H1 (cell line): Measurements from ENCODE around the gene GRM1. TPM values are rescaled to one million over a fixed set of nuclear protein-coding genes. Genes with fewer than 3 reads are reported as not detected.

Source experiments
- CTCF ChIA-PET: fragments of 300-600 bp; sonication (Branson Sonifier 250); formaldehyde crosslinking; loops from one replicate; lab custom pipeline; 2021; ENCODE audit not compliant: partially characterized antibody; lab: Charles Lee
- POLR2A ChIA-PET: fragments of 300-600 bp; sonication (Branson Sonifier 250); formaldehyde crosslinking; loops from one replicate; lab custom pipeline; 2021; ENCODE audit warnings: inconsistent platforms; ENCODE audit not compliant: partially characterized antibody; lab: Charles Lee
- DNase-seq, 2 experiments: peaks; one replicate each; pipeline versions ENCODE4 v3.0.0 to v3.0.0-alpha.2; 2010 to 2022; ENCODE audit warnings: low spot score in 2 of 2, low read depth in 1 of 2, mixed read lengths in 1 of 2
- FAIRE-seq: peaks from 2 replicates; lab custom pipeline; 2011; peaks lifted over from hg19 to GRCh38; lab: Jason Lieb, UNC
- H2AFZ ChIP-seq: 2 replicates; pipeline ENCODE4 v1.8.1; 2012; ENCODE audit warnings: low read length, inconsistent platforms
- H2AK5ac ChIP-seq: 2 replicates; pipeline ENCODE4 v1.6.1; 2013; ENCODE audit warnings: low read depth, low read length
- H2BK120ac ChIP-seq: replicated peaks from 2 replicates; pipeline ENCODE3; 2013; ENCODE audit warnings: low read depth, low read length, inconsistent platforms
- H2BK12ac ChIP-seq: 2 replicates; pipeline ENCODE4 v1.6.1; 2013; ENCODE audit warnings: low read depth, low read length
- H2BK15ac ChIP-seq: 2 replicates; pipeline ENCODE4 v1.6.1; 2013; ENCODE audit warnings: low read length
- H2BK20ac ChIP-seq: 2 replicates; pipeline ENCODE4 v1.6.1; 2013; ENCODE audit warnings: low read length
- H2BK5ac ChIP-seq: 2 replicates; pipeline ENCODE4 v1.6.1; 2013; ENCODE audit warnings: low read depth, low read length
- H3K14ac ChIP-seq: 2 replicates; pipeline ENCODE4 v1.6.1; 2013; ENCODE audit warnings: inconsistent platforms; ENCODE audit not compliant: insufficient read length
- H3K18ac ChIP-seq: 2 replicates; pipeline ENCODE4 v1.6.1; 2013; ENCODE audit warnings: low read length; ENCODE audit errors: extremely low read depth
- H3K23ac ChIP-seq: 2 replicates; pipeline ENCODE4 v1.6.1; 2013; ENCODE audit warnings: inconsistent platforms; ENCODE audit not compliant: insufficient read length
- H3K23me2 ChIP-seq: 2 replicates; pipeline ENCODE4 v1.6.1; 2013; ENCODE audit warnings: low read depth, low read length
- H3K27ac ChIP-seq: 2 replicates; pipeline ENCODE4 v1.6.1; 2011; ENCODE audit warnings: low read depth, low read length, inconsistent platforms
- H3K27me3 ChIP-seq, 4 experiments: replicated peaks in 1 of 4; 1 replicate in 1 of 4; 2 replicates in 3 of 4; pipeline versions ENCODE4 v1.6.1 to v1.8.1; 2011 to 2013; ENCODE audit warnings: low read length in 3 of 4, mild to moderate bottlenecking in 3 of 4, inconsistent platforms in 2 of 4, mixed read lengths in 2 of 4, moderate library complexity in 1 of 4; ENCODE audit not compliant: control insufficient read depth in 3 of 4, insufficient read depth in 3 of 4; ENCODE audit errors: extremely low read depth in 1 of 4
- H3K36me3 ChIP-seq, 4 experiments: 2 replicates each; pipeline versions ENCODE4 v1.6.1 to v1.8.1; 2011 to 2013; ENCODE audit warnings: mild to moderate bottlenecking in 4 of 4, low read length in 3 of 4, moderate library complexity in 2 of 4, control low read depth in 1 of 4, inconsistent platforms in 1 of 4; ENCODE audit not compliant: insufficient read depth in 4 of 4, control insufficient read depth in 2 of 4
- H3K4ac ChIP-seq: replicated peaks from 2 replicates; pipeline ENCODE3; 2013; ENCODE audit warnings: low read length, low read depth, mixed read lengths, inconsistent platforms; ENCODE audit not compliant: insufficient read length
- H3K4me1 ChIP-seq, 4 experiments: replicated peaks in 1 of 4; 1 replicate in 1 of 4; 2 replicates in 3 of 4; pipeline versions ENCODE4 v1.6.1 to v1.8.1; 2011 to 2013; ENCODE audit warnings: low read length in 3 of 4, inconsistent platforms in 2 of 4, mixed read lengths in 1 of 4; ENCODE audit not compliant: insufficient read depth in 4 of 4, control insufficient read depth in 3 of 4
- H3K4me2 ChIP-seq, 2 experiments: 2 replicates each; pipeline versions ENCODE4 v1.6.1 to v1.8.1; 2011 to 2013; ENCODE audit warnings: low read depth in 2 of 2, low read length in 2 of 2, control low read depth in 1 of 2, inconsistent platforms in 1 of 2, mild to moderate bottlenecking in 1 of 2; ENCODE audit not compliant: insufficient read depth in 1 of 2
- H3K4me3 ChIP-seq, 4 experiments: fragments of 200-600, 300-600 bp in 1 of 4; sonication (generic), shearing (Covaris generic), sonication (Bioruptor Twin) in 1 of 4; 2 replicates each; pipeline versions ENCODE4 v1.5.1 to v1.8.1; 2011 to 2016; ENCODE audit warnings: low read length in 4 of 4, low read depth in 3 of 4, control low read depth in 2 of 4, inconsistent platforms in 2 of 4, mild to moderate bottlenecking in 2 of 4, mixed read lengths in 1 of 4, moderate library complexity in 1 of 4; ENCODE audit not compliant: insufficient read depth in 2 of 4; ENCODE audit errors: extremely low read depth in 1 of 4
- H3K56ac ChIP-seq: replicated peaks from 2 replicates; pipeline ENCODE3; 2013; ENCODE audit warnings: low read depth, mild to moderate bottlenecking, mixed read lengths, low read length, inconsistent platforms; ENCODE audit not compliant: insufficient read length
- H3K79me1 ChIP-seq: 2 replicates; pipeline ENCODE4 v1.6.1; 2013; ENCODE audit warnings: low read depth, low read length, control low read depth
- H3K79me2 ChIP-seq, 2 experiments: 2 replicates each; pipeline versions ENCODE4 v1.6.1 to v1.8.1; 2012 to 2013; ENCODE audit warnings: low read length in 2 of 2, mild to moderate bottlenecking in 2 of 2, inconsistent platforms in 1 of 2; ENCODE audit not compliant: insufficient read depth in 2 of 2, control insufficient read depth in 1 of 2
- H3K9ac ChIP-seq, 4 experiments: replicated peaks in 1 of 4; 1 replicate in 1 of 4; 2 replicates in 3 of 4; pipeline versions ENCODE4 v1.6.1 to v1.8.1; 2011 to 2013; ENCODE audit warnings: low read depth in 3 of 4, low read length in 3 of 4, control low read depth in 2 of 4, mild to moderate bottlenecking in 2 of 4, moderate library complexity in 2 of 4, inconsistent platforms in 1 of 4; ENCODE audit errors: extremely low read depth in 1 of 4
- H3K9me3 ChIP-seq, 2 experiments: 2 replicates each; pipeline versions ENCODE4 v1.6.1 to v1.8.1; 2012 to 2013; ENCODE audit warnings: mild to moderate bottlenecking in 2 of 2, moderate library complexity in 2 of 2, control low read depth in 1 of 2, inconsistent platforms in 1 of 2, low read depth in 1 of 2, low read length in 1 of 2, mixed read lengths in 1 of 2; ENCODE audit not compliant: insufficient read depth in 2 of 2
- H4K20me1 ChIP-seq, 2 experiments: replicated peaks in 1 of 2; 2 replicates each; pipeline versions ENCODE3 to v1.8.1; 2011 to 2013; ENCODE audit warnings: inconsistent platforms in 2 of 2, low read length in 2 of 2, mild to moderate bottlenecking in 1 of 2; ENCODE audit not compliant: insufficient read depth in 2 of 2, control insufficient read depth in 1 of 2
- H4K5ac ChIP-seq: 2 replicates; pipeline ENCODE4 v1.6.1; 2013; ENCODE audit warnings: low read length, low read depth, mixed read lengths, inconsistent platforms; ENCODE audit not compliant: insufficient read length
- H4K8ac ChIP-seq: 2 replicates; pipeline ENCODE4 v1.8.0; 2013; ENCODE audit warnings: mild to moderate bottlenecking, moderate library complexity, low read length, inconsistent platforms; ENCODE audit not compliant: insufficient read depth; ENCODE audit errors: extremely low read depth
- H4K91ac ChIP-seq: replicated peaks from 2 replicates; pipeline ENCODE3; 2013; ENCODE audit warnings: low read length, mixed read lengths, inconsistent platforms; ENCODE audit not compliant: insufficient read length
- EGR1 ChIP-seq: IDR thresholded peaks from 2 replicates; pipeline ENCODE4 v1.6.1; 2011; ENCODE audit warnings: low read depth, low read length, borderline replicate concordance
- GTF2F1 ChIP-seq: IDR thresholded peaks from 2 replicates; pipeline ENCODE4 v1.6.1; 2012; ENCODE audit warnings: low read depth, low read length, improper control_type of control experiment, borderline replicate concordance
- HDAC2 ChIP-seq, 2 experiments: fragments of 300-600 bp in 1 of 2; sonication (generic) in 1 of 2; IDR thresholded peaks; 2 replicates each; pipeline ENCODE4 v1.6.1; 2011 to 2012; ENCODE audit warnings: low read depth in 2 of 2, low read length in 2 of 2, mild to moderate bottlenecking in 2 of 2, moderate library complexity in 2 of 2, borderline replicate concordance in 1 of 2, inconsistent platforms in 1 of 2
- JUN ChIP-seq: IDR thresholded peaks from 2 replicates; pipeline ENCODE4 v1.6.1; 2011; ENCODE audit warnings: low read depth, mild to moderate bottlenecking, improper control_type of control experiment, low read length
- JUND ChIP-seq: IDR thresholded peaks from 2 replicates; pipeline ENCODE4 v1.6.1; 2011; ENCODE audit warnings: mild to moderate bottlenecking, improper control_type of control experiment, low read length
- KDM4A ChIP-seq: IDR thresholded peaks from one replicate; pipeline ENCODE4 v1.7.1; 2012; ENCODE audit warnings: low read depth, mild to moderate bottlenecking, moderate library complexity, low read length, inconsistent platforms; ENCODE audit not compliant: severe bottlenecking
- NRF1 ChIP-seq: IDR thresholded peaks from 2 replicates; pipeline ENCODE4 v1.6.1; 2011; ENCODE audit warnings: mild to moderate bottlenecking, low read depth, low read length, improper control_type of control experiment
- RXRA ChIP-seq: IDR thresholded peaks from 2 replicates; pipeline ENCODE4 v1.6.1; 2011; ENCODE audit warnings: low read depth, mild to moderate bottlenecking, low read length, moderate library complexity; ENCODE audit not compliant: insufficient read depth
- WGBS, 2 experiments: shearing (Covaris generic) in 1 of 2; methylation state at CpG; one replicate each; pipeline versions ENCODE4 v1.1.6 to v1.1.7; 2013 to 2015; ENCODE audit warnings: low lambda C conversion rate in 2 of 2, mixed read lengths in 2 of 2, inconsistent platforms in 1 of 2, low coverage in 1 of 2, missing lambda C conversion rate in 1 of 2; ENCODE audit not compliant: insufficient replicate concordance in 2 of 2, insufficient coverage in 1 of 2, insufficient read length in 1 of 2; ENCODE audit errors: extremely low coverage in 1 of 2, missing lambda C conversion rate in 1 of 2; 5-methylcytosine and 5-hydroxymethylcytosine counted together
- polyA plus RNA-seq, 7 experiments: library from polyadenylated mRNA; depleted of rRNA in 3 of 7; stranded (reverse) in 5 of 7; unstranded in 2 of 7; fragments of >200 nt in 5 of 7; fragments of 200-250 nt in 2 of 7; gene quantifications; 1 replicate in 5 of 7; 2 replicates in 1 of 7; 4 replicates in 1 of 7; pipeline versions ENCODE4 v1.2.1 to v1.2.3, GENCODE V29; 2011 to 2013; ENCODE audit warnings: missing spikeins in 2 of 7, mixed read lengths in 2 of 7
- total RNA-seq: library from RNA; stranded (reverse); fragmentation: NEBNext Ultra II Directional; extraction: Animal tissue kit (Norgen Biotek cat#: 25700); gene quantifications from 2 replicates; pipeline ENCODE4 v1.2.1, GENCODE V29; 2021
- TF ChIP-seq, protein P1 (sequence below): IDR thresholded peaks from 2 replicates; pipeline ENCODE4 v1.6.1; 2011; ENCODE audit warnings: low read length, improper control_type of control experiment

Gene GRM1
- total and polyA plus RNA-seq, 2 of the 8 experiments (the other 6 are each of a cell fraction or from before 2014, with no cell fraction given) = 0.15 to 1.3 TPM

DNA sequence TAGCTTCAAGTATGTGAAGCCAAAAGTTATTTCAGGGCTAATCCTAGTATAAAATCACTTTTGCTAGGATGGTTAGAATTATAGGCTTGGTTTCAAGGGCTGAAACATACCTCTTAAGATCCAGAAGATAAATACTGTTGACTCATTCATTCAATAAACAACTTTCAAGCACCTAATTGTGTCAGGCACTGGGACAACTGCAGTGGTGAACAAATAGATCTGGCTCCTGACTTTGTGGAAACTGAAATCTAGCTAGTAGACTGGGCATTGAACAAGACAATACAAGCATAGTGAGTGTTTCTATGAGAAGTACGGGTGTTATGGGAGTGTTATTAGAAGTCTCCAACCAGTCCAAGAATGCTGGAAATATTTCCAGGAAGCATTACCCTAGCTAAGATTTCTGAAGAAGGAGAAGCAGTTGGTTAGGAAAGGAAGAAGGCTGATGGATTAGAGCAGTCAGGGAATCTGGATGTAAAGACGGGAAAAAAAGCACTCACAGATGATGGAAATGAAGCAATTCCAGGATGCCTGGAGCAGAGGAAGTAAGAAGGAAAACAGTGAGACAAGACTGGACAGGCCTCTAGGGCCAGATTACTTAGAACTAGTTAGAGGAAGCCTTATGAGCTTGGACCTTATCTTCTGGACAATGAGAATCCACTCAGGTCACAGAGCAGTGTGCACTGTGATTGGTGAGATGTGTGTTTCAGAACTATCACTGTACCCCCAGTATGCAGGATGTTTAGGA is 382.2 kb downstream of the GRM1 start:
- Histone ChIP-seq H3K36me3 (no peaks in the 10 kb centered on the region), H3K9me3 (no peaks in the 10 kb centered on the region), H3K56ac (no peak overlapping the region), H3K9ac (no peak overlapping the region), H3K4me1 (no peaks in the 10 kb centered on the region), H3K79me1 (no peaks in the 10 kb centered on the region), H3K27me3 (no peaks in the 10 kb centered on the region), H4K20me1 (no peaks in the 10 kb centered on the region), H4K5ac (no peak overlapping the region), H3K79me2 (no peaks in the 10 kb centered on the region), H2BK15ac (no peak overlapping the region), H2BK5ac (no peak overlapping the region), H3K18ac (no peak overlapping the region), H3K14ac (no peak overlapping the region), H2BK20ac (no peak overlapping the region), H2BK12ac (no peak overlapping the region), H2AK5ac (no peak overlapping the region), H2BK120ac (no peak overlapping the region), H3K4ac (no peak overlapping the region), H3K4me3 (no peak overlapping the region), H3K27ac (no peak overlapping the region), H2AFZ (no peak overlapping the region), H4K8ac (no peak overlapping the region), H3K23me2 (no peaks in the 10 kb centered on the region), H4K91ac (no peak overlapping the region), H3K23ac (no peak overlapping the region), H3K4me2 (no peak overlapping the region)
- ChIA-PET POLR2A (no interaction called here), CTCF (interaction anchor here (0.8 to 1.3 kb wide), 4 partner anchors 12 to 483 kb away, joined by 3 to 5 read pairs (median 3); no protein-coding TSS in a partner anchor)
- no peak for FAIRE-seq
- 95% methylated on average over 2 of the region's 2 CpGs; no CpG with 5 or more reads in 1 of the 2 experiments for WGBS, 2 experiments
- no peak for DNase-seq
- TF ChIP-seq HDAC2 (IDR thresholded peaks at IDR 0.05; ENCODE audit: borderline replicate concordance in 1 of 2, low read depth in 2 of 2, low read length in 2 of 2) (no peak), EGR1 (no peak), KDM4A (no peak), JUN (no peak), NRF1 (no peak), RXRA (no peak), JUND (no peak), GTF2F1 (no peak)
- TF ChIP-seq, protein P1, sequence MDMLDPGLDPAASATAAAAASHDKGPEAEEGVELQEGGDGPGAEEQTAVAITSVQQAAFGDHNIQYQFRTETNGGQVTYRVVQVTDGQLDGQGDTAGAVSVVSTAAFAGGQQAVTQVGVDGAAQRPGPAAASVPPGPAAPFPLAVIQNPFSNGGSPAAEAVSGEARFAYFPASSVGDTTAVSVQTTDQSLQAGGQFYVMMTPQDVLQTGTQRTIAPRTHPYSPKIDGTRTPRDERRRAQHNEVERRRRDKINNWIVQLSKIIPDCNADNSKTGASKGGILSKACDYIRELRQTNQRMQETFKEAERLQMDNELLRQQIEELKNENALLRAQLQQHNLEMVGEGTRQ = no peak
